Measurements from ENCODE around the gene AP1AR.
"Not testable (repeated sequence)": the region's sequence is repeated elsewhere in the genome, so short reads cannot be mapped to it uniquely, and the experiment has no call there.

The AP1AR gene

GRCh38 chr4:112231779-112232713 is at the start of gene AP1AR:
Gene AP1AR, plus strand, starts transcription at chr4:112231787. Its CDS starts 305 bp downstream, at chr4:112232092.
- peak; percentile 50 to 70 for DNase-seq

GRCh38 chr4:112182604-112183003 is 49.0 kb upstream of the AP1AR start:
- peak in 1 of 2 donors; percentile 19 for DNase-seq

GRCh38 chr4:112183252-112183651 is 48.3 kb upstream of the AP1AR start:
- DNase-seq: no peak

- DNase-seq: no peak
These were observed 47.1 kb upstream of the AP1AR start for GRCh38 chr4:112184438-112184837.

- DNase-seq: no peak
These were observed 46.3 kb upstream of the AP1AR start for GRCh38 chr4:112185334-112185733.

- DNase-seq: no peak
These were observed 45.6 kb upstream of the AP1AR start for GRCh38 chr4:112185740-112186670.

GRCh38 chr4:112189754-112190153 is 41.8 kb upstream of the AP1AR start:
- peak in 1 of 2 donors; percentile 11 for DNase-seq

GRCh38 chr4:112190684-112191083 is 40.9 kb upstream of the AP1AR start:
- no peak for DNase-seq

GRCh38 chr4:112196461-112196860 is 35.1 kb upstream of the AP1AR start:
- no peak for DNase-seq

- DNase-seq: no peak
These were observed 32.5 kb upstream of the AP1AR start for GRCh38 chr4:112199041-112199440.

- DNase-seq: no peak
These were observed 29.6 kb upstream of the AP1AR start for GRCh38 chr4:112201915-112202505.

GRCh38 chr4:112203593-112203992 is 28.0 kb upstream of the AP1AR start:
- DNase-seq: no peak

GRCh38 chr4:112206431-112206830 is 25.2 kb upstream of the AP1AR start:
- no peak for DNase-seq

GRCh38 chr4:112208137-112209095 is 23.2 kb upstream of the AP1AR start:
- not testable (repeated sequence) for DNase-seq

- no peak for DNase-seq
These were observed 20.8 kb upstream of the AP1AR start for GRCh38 chr4:112210777-112211176.

GRCh38 chr4:112213091-112213490 is 18.5 kb upstream of the AP1AR start:
- DNase-seq: no peak

GRCh38 chr4:112213856-112214255 is 17.7 kb upstream of the AP1AR start:
- DNase-seq: no peak

GRCh38 chr4:112214390-112215264 is 17.0 kb upstream of the AP1AR start:
- DNase-seq: no peak

- no peak for DNase-seq
These were observed 11.7 kb upstream of the AP1AR start for GRCh38 chr4:112219826-112220366.

GRCh38 chr4:112222219-112222955 is 9.2 kb upstream of the AP1AR start:
- no peak for DNase-seq
